BE2C (cell line): ENCODE data around the gene CAB39.

ENCODE experiments used
- DNase-seq: peaks from one replicate; pipeline ENCODE4 v3.0.0-alpha.2; 2020
- H3K27me3 ChIP-seq: fragments of 250-450 bp; sonication (Bioruptor Pico); 2 replicates; pipeline ENCODE4 v1.5.1; 2020; ENCODE audit warnings: mild to moderate bottlenecking
- H3K36me3 ChIP-seq: fragments of 250-450 bp; sonication (Bioruptor Pico); 2 replicates; pipeline ENCODE4 v1.5.1; 2020; ENCODE audit warnings: mild to moderate bottlenecking
- H3K4me1 ChIP-seq: fragments of 250-450 bp; sonication (Bioruptor Pico); 2 replicates; pipeline ENCODE4 v1.5.1; 2020
- H3K4me3 ChIP-seq: 2 replicates; pipeline ENCODE4 v1.5.1; 2011; ENCODE audit warnings: low read depth, low read length
- H3K9me3 ChIP-seq: fragments of 250-450 bp; sonication (Bioruptor Pico); 2 replicates; pipeline ENCODE4 v1.5.1; 2020
- CTCF ChIP-seq: IDR thresholded peaks from 2 replicates; pipeline ENCODE4 v1.5.1; 2012; ENCODE audit warnings: mild to moderate bottlenecking, low read depth, low read length

CAB39 gene

GRCh38 chr2:230809677-230810251, 97.1 kb downstream of the CAB39 start:
- H3K4me1 ChIP-seq, result no peaks in the 10 kb centered on the region
- no peak for DNase-seq
- peaks cover 16% of the 10 kb centered on the region for H3K36me3 ChIP-seq
- no peak overlapping the region for H3K4me3 ChIP-seq
- TF ChIP-seq CTCF, result peak; percentile 49
- H3K27me3 ChIP-seq, result no peaks in the 10 kb centered on the region
- H3K9me3 ChIP-seq, result no peaks in the 10 kb centered on the region

DNA sequence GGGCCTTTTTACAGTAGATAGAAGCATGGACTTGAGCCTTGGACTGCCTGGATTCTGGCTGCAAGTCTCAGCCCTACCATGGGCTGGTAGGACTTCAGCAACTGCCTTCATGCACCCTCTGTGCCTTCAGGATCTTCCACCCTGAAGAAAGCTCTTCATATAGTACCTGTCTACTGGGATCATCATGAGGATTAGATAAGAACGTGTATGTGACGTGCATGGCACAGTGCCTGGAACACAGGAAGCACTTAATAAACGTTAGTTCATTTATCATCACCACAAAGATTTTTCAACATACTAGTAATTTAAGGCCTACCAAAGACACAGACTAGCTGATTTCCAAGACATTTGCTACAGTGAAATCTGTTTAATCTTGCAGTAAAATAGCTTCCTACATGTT, 98.9 kb downstream of the CAB39 start:
- Histone ChIP-seq H3K4me3 (no peak overlapping the region), H3K27me3 (no peaks in the 10 kb centered on the region), H3K9me3 (no peaks in the 10 kb centered on the region), H3K4me1 (no peaks in the 10 kb centered on the region), H3K36me3 (peaks cover 20% of the 10 kb centered on the region)
- no peak for TF ChIP-seq CTCF
- no peak for DNase-seq

DNA sequence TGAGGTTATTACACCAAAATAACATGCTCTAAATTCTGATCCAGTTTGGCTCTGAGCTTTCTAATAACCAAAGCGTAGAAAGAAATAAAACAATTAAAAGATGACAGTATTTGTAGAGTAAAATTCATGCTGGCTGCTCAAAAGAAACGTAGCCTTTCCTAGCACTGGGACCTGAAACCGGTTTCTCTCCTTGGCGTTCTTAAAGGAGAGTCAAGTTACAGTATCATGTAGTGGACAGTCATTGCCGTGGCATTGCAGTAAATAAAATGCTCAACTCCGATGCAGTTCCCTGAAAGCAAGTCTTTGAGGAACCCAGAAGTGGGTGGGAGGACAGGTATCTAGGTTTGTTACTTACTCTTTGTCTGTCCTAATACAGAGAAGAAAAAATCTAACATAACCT, 99.4 kb downstream of the CAB39 start:
- no peak for TF ChIP-seq CTCF
- Histone ChIP-seq H3K27me3 (no peaks in the 10 kb centered on the region), H3K9me3 (no peaks in the 10 kb centered on the region), H3K4me3 (no peak overlapping the region), H3K4me1 (no peaks in the 10 kb centered on the region), H3K36me3 (peaks cover 20% of the 10 kb centered on the region)
- no peak for DNase-seq

- peak; percentile 57 for TF ChIP-seq CTCF
- H3K4me3 ChIP-seq, result no peak overlapping the region
- H3K9me3 ChIP-seq, result no peaks in the 10 kb centered on the region
- DNase-seq, result no peak
- H3K27me3 ChIP-seq, result no peaks in the 10 kb centered on the region
- H3K36me3 ChIP-seq, result peaks cover 27% of the 10 kb centered on the region
- no peaks in the 10 kb centered on the region for H3K4me1 ChIP-seq
These were observed 102.0 kb downstream of the CAB39 start for GRCh38 chr2:230814616-230815015.

- Histone ChIP-seq H3K36me3 (peaks cover 26% of the 10 kb centered on the region), H3K9me3 (no peaks in the 10 kb centered on the region), H3K4me1 (no peaks in the 10 kb centered on the region), H3K4me3 (no peak overlapping the region), H3K27me3 (no peaks in the 10 kb centered on the region)
- TF ChIP-seq CTCF, result no peak
- DNase-seq, result no peak
These were observed 102.4 kb downstream of the CAB39 start for GRCh38 chr2:230815088-230815487.

GRCh38 chr2:230816735-230817134, 104.1 kb downstream of the CAB39 start:
- TF ChIP-seq CTCF, result no peak
- H3K36me3 ChIP-seq, result peaks cover 13% of the 10 kb centered on the region
- H3K4me1 ChIP-seq, result no peaks in the 10 kb centered on the region
- H3K4me3 ChIP-seq, result no peak overlapping the region
- no peaks in the 10 kb centered on the region for H3K9me3 ChIP-seq
- no peak for DNase-seq
- no peaks in the 10 kb centered on the region for H3K27me3 ChIP-seq
